Activated T-helper 1 cell treated with anti-CD3 and anti-CD28 coated beads, Interleukin-2, amount 50 U/mL, for 16 hours (primary cell): Measurements from ENCODE around the gene BACH2.

Experiments used
- DNase-seq, 2 donors: peaks; one replicate each; pipeline ENCODE4 v3.0.0-alpha.2; 2020; ENCODE audit warnings: low read depth in 1 of 2, low spot score in 1 of 2

BACH2 gene

DNA sequence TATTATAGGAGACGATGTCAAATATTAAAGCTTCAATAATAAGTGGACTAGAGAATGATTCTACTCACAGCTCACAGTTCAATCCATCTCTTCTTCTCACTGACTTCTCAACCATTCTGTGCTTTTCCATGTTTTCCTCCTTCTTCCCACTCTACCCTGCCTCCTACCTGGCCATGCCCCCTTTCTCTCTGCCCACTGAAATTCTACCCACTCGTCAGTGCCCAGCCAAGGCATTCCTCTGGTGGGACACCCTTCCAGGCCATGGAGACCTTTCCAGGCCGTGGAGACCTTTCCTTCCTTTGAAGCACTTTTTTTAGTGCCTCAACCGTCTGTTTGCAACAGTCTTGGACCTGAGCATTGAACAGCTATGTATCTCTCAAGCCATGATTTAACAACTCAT is 18.5 kb downstream of the BACH2 start:
- no peak for DNase-seq

DNA sequence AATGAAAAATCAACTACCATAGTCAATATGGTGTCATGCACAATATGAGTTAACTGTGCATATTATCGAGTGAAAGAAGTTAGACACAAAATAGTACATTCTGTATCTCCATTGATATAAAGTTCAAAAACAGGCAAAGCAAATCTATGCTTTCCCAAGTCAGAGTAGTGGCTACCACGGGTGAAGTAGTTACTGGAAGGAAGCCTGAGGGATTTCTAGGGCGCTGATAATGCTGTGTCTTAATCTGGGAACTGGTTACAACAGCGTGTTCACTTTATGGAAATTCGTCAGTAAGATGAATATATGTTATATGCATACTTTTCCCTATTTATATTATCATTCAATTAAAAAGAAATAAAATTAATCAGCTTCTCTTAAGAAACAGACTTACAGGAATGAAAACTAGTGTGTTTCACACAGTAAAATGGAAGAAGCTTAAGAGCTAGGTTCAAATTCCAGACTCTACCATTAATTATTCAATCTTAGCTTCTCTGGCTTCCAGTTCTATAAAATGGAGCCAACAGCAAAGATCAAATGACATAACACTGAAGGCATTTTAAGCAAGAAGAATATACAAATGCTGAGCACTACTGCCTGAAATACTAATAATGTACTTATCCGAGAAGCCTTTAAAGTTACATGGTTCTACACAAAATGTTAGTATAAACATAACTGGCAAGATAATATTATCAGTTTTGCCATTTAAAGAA is 19.2 kb downstream of the BACH2 start:
- no peak for DNase-seq

GRCh38 chr6:90274451-90275030 is 22.1 kb downstream of the BACH2 start:
- DNase-seq, result peak; percentile 70 to 84

- no peak for DNase-seq
Observed at GRCh38 chr6:90273863-90274262, 22.8 kb downstream of the BACH2 start.

DNA sequence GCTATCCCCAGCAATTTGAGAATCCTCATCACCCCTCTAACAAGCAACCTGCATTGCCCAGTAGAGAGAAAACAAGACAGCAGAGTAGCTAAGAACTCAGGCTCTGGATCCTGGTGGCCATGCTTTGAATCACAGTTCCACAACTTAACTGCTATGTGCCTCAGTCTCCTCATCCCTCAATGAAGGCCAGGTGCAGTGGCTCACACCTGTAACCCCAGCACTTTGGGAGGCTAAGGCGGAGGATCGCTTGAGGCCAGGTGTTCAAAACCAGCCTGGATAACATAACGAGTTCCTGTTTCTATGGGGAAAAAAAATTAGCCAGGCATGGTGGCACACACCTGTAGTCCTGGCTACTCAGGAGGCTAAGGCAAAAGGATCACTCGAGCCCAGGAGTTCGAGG is 23.7 kb downstream of the BACH2 start:
- no peak for DNase-seq

- no peak for DNase-seq
Observed at GRCh38 chr6:90271831-90272230, 24.8 kb downstream of the BACH2 start.

GRCh38 chr6:90269334-90269733 is 27.3 kb downstream of the BACH2 start:
- DNase-seq, result no peak

DNA sequence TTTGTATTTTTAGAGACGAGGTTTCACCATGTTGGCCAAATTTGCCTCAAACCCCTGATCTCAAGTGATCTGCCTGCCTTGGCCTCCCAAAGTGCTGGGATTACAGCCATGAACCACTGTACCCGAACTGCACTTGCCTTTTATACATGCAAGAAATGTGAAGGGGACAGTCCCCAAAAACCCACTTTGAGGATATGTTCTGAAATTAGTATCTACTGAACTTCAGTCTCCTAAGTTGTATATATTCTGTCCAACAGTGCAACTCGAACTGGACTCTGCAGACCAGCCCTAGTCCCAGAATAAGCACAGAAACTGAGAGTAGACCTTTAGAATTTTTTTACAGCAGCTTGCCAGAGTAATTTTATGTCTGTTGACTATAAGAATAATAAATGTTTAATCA is 28.5 kb downstream of the BACH2 start:
- no peak for DNase-seq

GRCh38 chr6:90266905-90267621 is 29.6 kb downstream of the BACH2 start:
- DNase-seq, result no peak

GRCh38 chr6:90264561-90264960 is 32.1 kb downstream of the BACH2 start:
- no peak for DNase-seq

- DNase-seq, result no peak
Observed at GRCh38 chr6:90263633-90264032, 33.0 kb downstream of the BACH2 start.

DNA sequence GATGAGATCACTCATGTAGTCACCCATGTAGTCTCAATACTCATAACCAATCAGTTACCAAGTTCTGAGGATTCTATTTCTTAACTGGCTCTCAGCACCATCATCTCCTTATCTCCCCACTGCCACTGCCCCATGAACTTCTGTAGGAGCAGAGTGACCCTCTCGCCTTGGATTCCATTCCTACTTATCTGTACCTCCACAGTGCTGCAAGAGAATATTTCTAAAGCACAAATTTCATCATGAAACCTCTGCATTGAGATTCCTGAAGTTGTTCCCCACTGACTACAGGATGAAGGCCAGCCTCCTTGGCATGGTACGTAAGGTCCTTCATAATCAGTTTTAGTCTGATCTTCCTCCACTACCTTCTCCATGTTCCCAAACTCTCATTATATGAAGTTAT is 34.8 kb downstream of the BACH2 start:
- DNase-seq, result no peak

DNA sequence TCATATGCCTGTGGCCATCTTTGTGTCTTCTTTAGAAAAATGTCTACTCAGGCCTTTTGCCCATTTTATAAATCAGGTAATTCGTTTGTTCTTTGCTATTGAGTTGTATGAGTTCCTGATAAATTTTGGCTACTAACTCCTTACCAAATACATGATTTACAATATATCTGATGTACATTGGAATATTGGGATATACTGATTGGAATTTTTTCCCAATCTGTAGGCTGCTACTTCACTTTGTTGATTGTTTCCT is 39.2 kb downstream of the BACH2 start:
- DNase-seq, result no peak

- no peak for DNase-seq
Observed at GRCh38 chr6:90256698-90257485, 39.8 kb downstream of the BACH2 start.

DNA sequence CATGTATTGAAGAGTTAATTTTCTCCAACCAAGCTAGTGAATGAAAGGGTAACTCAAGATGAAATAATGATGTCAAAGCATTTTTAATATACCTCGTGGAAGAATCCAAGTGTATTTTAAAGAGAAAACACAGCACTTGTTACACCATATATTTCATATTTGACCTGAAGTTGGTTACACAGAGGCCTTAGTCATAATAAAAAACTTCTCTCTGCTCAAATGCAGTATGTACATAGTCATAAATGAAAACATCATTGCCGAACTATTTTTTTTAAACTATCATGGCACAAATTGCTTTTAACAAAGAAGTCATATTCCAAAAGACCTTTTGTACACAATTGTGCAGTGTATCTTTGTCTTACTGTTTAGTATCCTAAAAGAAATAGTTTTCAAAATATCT is 43.0 kb downstream of the BACH2 start:
- DNase-seq, result no peak

GRCh38 chr6:90251295-90251992 is 45.2 kb downstream of the BACH2 start:
- no peak for DNase-seq

DNA sequence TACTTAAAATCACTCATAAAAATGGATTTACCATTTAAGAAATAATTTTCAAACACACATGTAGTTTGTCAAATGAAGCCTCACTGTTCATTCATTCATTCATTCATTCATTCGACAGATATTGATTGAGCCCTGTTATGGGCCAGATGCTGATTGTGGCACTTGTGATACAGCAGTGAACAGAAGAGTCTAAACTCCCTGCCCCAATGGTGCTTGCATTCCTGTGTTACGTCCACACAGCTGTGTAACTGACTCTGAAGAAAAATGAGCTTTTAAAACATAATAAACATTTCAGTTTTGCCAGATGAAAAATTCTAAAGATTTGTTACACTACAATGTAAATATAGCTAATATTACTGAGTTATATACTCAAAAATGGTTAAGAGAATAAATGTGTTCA is 46.2 kb downstream of the BACH2 start:
- no peak for DNase-seq

GRCh38 chr6:90249458-90249857 is 47.2 kb downstream of the BACH2 start:
- no peak for DNase-seq

GRCh38 chr6:90249034-90249433 is 47.6 kb downstream of the BACH2 start:
- DNase-seq, result no peak

DNA sequence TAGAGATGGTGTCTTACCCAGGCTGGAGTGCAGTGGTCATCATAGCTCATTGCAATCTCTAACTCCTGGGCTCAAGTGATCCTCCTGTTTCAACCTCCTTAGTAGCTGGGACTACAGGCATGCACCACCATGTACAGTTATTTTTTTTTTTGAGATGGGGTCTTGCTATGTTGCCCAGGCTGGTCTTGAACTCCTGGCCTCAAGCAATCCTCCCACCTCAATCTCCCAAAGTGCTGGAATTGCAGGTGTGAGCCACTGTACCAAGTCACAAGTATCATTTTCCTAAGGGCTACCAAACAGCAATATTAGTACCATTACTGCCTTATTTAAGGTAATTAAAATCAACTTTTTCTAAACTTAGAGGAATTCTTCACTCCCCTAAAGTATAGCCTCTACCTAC is 49.4 kb downstream of the BACH2 start:
- DNase-seq, result no peak

GRCh38 chr6:90241229-90241880 is 55.3 kb downstream of the BACH2 start:
- no peak for DNase-seq
